GM23338 (cell line): Measurements from ENCODE around the gene CLDN15. TPM values are rescaled to one million over a fixed set of nuclear protein-coding genes. Genes with fewer than 3 reads are reported as not detected.

ENCODE experiments used
- ATAC-seq: fragments of 200-7000 bp; cut with Tn5 transposase; 3 replicates; pipeline ENCODE4 v1.9.1; 2020
- DNase-seq: peaks from one replicate; pipeline ENCODE4 v3.0.0-alpha.2; 2015; ENCODE audit warnings: low spot score
- H2AFZ ChIP-seq: fragments of 200-600 bp; sonication (generic); 2 replicates; pipeline ENCODE4 v1.8.0; 2016; ENCODE audit warnings: antibody characterized with exemption, mild to moderate bottlenecking, moderate library complexity
- H3F3A ChIP-seq: fragments of 200-600 bp; sonication (generic); replicated peaks from 2 replicates; pipeline ENCODE4 v1.8.0; 2017; ENCODE audit warnings: antibody characterized with exemption, mixed run types, low read depth
- H3K27ac ChIP-seq: fragments of 200-600 bp; sonication (generic); 2 replicates; pipeline ENCODE4 v1.6.1; 2016; ENCODE audit warnings: low read depth
- H3K27me3 ChIP-seq: fragments of 200-600 bp; sonication (generic); 2 replicates; pipeline ENCODE4 v1.8.0; 2016; ENCODE audit warnings: mild to moderate bottlenecking, mixed run types, moderate library complexity; ENCODE audit not compliant: insufficient read depth
- H3K36me3 ChIP-seq: fragments of 200-600 bp; sonication (generic); 2 replicates; pipeline ENCODE4 v1.8.0; 2016; ENCODE audit warnings: mild to moderate bottlenecking; ENCODE audit not compliant: insufficient read depth
- H3K4me1 ChIP-seq: fragments of 200-600 bp; sonication (generic); 2 replicates; pipeline ENCODE4 v1.8.0; 2016; ENCODE audit warnings: mild to moderate bottlenecking, moderate library complexity; ENCODE audit not compliant: insufficient read depth
- H3K4me2 ChIP-seq: fragments of 200-600 bp; sonication (generic); 2 replicates; pipeline ENCODE4 v1.7.1; 2017; ENCODE audit warnings: mixed run types
- H3K4me3 ChIP-seq: fragments of 200-600 bp; sonication (generic); 2 replicates; pipeline ENCODE4 v1.6.1; 2016; ENCODE audit warnings: mixed run types
- H3K79me2 ChIP-seq: fragments of 200-600 bp; sonication (generic); replicated peaks from 2 replicates; pipeline ENCODE4 v1.8.0; 2017; ENCODE audit warnings: mild to moderate bottlenecking; ENCODE audit not compliant: insufficient read depth
- H3K9me2 ChIP-seq: fragments of 200-600 bp; sonication (generic); 2 replicates; pipeline ENCODE4 v1.8.0; 2017; ENCODE audit not compliant: insufficient read depth
- H4K20me1 ChIP-seq: fragments of 200-600 bp; sonication (generic); replicated peaks from 2 replicates; pipeline ENCODE4 v1.8.0; 2017; ENCODE audit warnings: mild to moderate bottlenecking; ENCODE audit not compliant: insufficient read depth
- H3K27ac Mint-ChIP-seq: 2 replicates; pipeline ENCODE4 v1.8.0; 2020; ENCODE audit warnings: inconsistent platforms, mild to moderate bottlenecking, moderate library complexity, mixed read lengths
- H3K27me3 Mint-ChIP-seq: 3 replicates; pipeline ENCODE4 v1.8.0; 2022; ENCODE audit warnings: low read depth, mild to moderate bottlenecking, moderate library complexity, mixed read lengths, inconsistent platforms; ENCODE audit not compliant: insufficient read depth, poor library complexity
- H3K36me3 Mint-ChIP-seq: 3 replicates; pipeline ENCODE4 v1.8.0; 2021; ENCODE audit warnings: low read depth, mild to moderate bottlenecking, inconsistent platforms, moderate library complexity, mixed read lengths
- H3K4me1 Mint-ChIP-seq: 3 replicates; pipeline ENCODE4 v1.8.0; 2020; ENCODE audit warnings: mild to moderate bottlenecking, inconsistent platforms, mixed read lengths
- H3K4me3 Mint-ChIP-seq: 3 replicates; pipeline ENCODE4 v1.8.0; 2021; ENCODE audit warnings: moderate library complexity, mild to moderate bottlenecking, inconsistent platforms, mixed read lengths
- H3K9me3 Mint-ChIP-seq: 3 replicates; pipeline ENCODE4 v1.8.0; 2020; ENCODE audit warnings: moderate library complexity, mild to moderate bottlenecking, inconsistent platforms, mixed read lengths
- EZH2 ChIP-seq: fragments of 200-600 bp; sonication (generic); IDR thresholded peaks from one replicate; pipeline ENCODE4 v1.8.0; 2017; ENCODE audit warnings: antibody characterized with exemption, mild to moderate bottlenecking, low read depth; ENCODE audit not compliant: unreplicated experiment
- POLR2AphosphoS5 ChIP-seq: IDR thresholded peaks from 2 replicates; pipeline ENCODE4 v1.6.1; 2016; ENCODE audit warnings: antibody characterized with exemption, low read depth
- STAT1 ChIP-seq: IDR thresholded peaks from one replicate; pipeline ENCODE4 v1.6.1; 2016; ENCODE audit warnings: antibody characterized with exemption; ENCODE audit not compliant: unreplicated experiment
- ZNF462 ChIP-seq: fragments of 250-450 bp; sonication (Bioruptor Pico); IDR thresholded peaks from 2 replicates; pipeline ENCODE4 v1.5.0; 2020; ENCODE audit warnings: mild to moderate bottlenecking, moderate library complexity
- polyA plus RNA-seq: library from polyadenylated mRNA; unstranded; fragments of >200 nt; fragmentation: Nextera tagmentation; extraction: Ambion mirVana; gene quantifications from 2 replicates; pipeline ENCODE4 v1.2.1, GENCODE V29; 2016
- total RNA-seq: library from RNA; depleted of rRNA; stranded (reverse); fragments of >200 nt; shearing (Covaris generic); gene quantifications from 2 replicates; pipeline ENCODE4 v1.2.3, GENCODE V29; 2014
- TF ChIP-seq, protein P1 (sequence below): IDR thresholded peaks from 2 replicates; pipeline ENCODE4 v1.6.1; 2016; ENCODE audit warnings: antibody characterized with exemption

Gene CLDN15
- total and polyA plus RNA-seq, 2 experiments from 2014 or later = 3.6 to 4.1 TPM

GRCh38 chr7:101220295-101220694 is 17.3 kb downstream of the CLDN15 start (continued):
- no peak for TF ChIP-seq ZNF462 (CRISPR knock-in tag)
- TF ChIP-seq, protein P1, sequence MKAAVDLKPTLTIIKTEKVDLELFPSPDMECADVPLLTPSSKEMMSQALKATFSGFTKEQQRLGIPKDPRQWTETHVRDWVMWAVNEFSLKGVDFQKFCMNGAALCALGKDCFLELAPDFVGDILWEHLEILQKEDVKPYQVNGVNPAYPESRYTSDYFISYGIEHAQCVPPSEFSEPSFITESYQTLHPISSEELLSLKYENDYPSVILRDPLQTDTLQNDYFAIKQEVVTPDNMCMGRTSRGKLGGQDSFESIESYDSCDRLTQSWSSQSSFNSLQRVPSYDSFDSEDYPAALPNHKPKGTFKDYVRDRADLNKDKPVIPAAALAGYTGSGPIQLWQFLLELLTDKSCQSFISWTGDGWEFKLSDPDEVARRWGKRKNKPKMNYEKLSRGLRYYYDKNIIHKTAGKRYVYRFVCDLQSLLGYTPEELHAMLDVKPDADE = no peak

DNA sequence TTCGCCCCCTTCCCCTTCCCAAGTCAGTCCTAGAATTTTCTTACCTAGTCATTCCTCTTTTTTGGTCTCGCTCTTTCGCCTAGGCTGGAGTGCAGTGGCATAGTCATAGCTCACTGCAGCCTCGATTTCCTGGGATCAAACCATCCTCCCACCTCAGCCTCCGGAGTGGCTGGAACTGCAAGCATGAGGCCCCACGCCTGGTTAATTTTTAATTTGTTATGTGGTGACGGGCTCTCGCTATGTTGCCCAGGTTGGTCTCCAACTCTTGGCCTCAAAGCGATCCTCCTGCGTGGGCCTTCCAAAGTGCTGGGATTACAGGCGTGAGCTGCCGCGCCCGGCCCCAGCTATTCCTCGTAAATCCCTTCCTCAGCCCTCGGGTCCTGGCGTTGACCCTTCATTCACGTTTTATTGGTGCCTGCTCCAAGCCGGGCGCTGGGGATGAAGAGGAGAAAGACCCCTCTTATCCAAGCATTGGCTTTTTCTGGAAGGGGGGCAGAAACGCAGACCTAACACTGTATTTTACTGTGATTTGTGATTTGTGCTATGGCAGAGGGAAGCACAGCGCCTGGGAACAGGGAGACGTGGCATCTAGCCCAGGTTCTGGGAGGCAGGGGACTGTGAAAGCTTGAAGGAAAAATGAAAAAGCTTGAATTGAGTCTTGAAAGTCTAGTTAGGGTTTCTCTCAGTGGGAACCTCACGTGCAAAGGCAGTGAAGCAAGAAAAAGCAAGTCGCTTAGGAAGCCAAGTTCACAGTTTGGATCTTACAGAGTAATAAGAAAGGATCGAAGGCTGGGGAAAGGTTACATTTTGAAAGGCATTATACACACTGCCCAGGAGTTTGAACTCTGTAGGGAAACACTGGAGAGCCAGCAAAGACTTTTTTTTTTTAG is 19.1 kb downstream of the CLDN15 start:
- peaks cover 24% of the 10 kb centered on the region for H3K4me1 Mint-ChIP-seq
- H3K4me3 ChIP-seq = peak overlapping the region; percentile 64
- H3K4me2 ChIP-seq = peak overlapping the region; percentile 80
- H3K36me3 ChIP-seq = no peaks in the 10 kb centered on the region
- 0 out of 2 replicates have a peak overlapping the region, but pooled peaks have one; percentile 15 for H2AFZ ChIP-seq
- no peaks in the 10 kb centered on the region for H3K27me3 ChIP-seq
- H3K36me3 Mint-ChIP-seq = peaks cover 18% of the 10 kb centered on the region
- no peak for DNase-seq
- peaks cover 12% of the 10 kb centered on the region for H3K4me1 ChIP-seq
- peaks cover 16% of the 10 kb centered on the region for H3K27me3 Mint-ChIP-seq
- peak overlapping the region; percentile 97 for H3K4me3 Mint-ChIP-seq
- ATAC-seq = no peak
- no peak overlapping the region for H3K27ac ChIP-seq
- no peaks in the 10 kb centered on the region for H3K9me3 Mint-ChIP-seq
- no peaks in the 10 kb centered on the region for H3K9me2 ChIP-seq
- H4K20me1 ChIP-seq = 0 out of 2 replicates have a peak, but pooled peaks cover 4% of the 10 kb centered on the region
- 0 out of 2 replicates have a peak, but pooled peaks cover 3% of the 10 kb centered on the region for H3F3A ChIP-seq
- H3K27ac Mint-ChIP-seq = peak overlapping the region; percentile 90
- H3K79me2 ChIP-seq = peaks cover 32% of the 10 kb centered on the region
- TF ChIP-seq EZH2 = no peak
- TF ChIP-seq ZNF462 (CRISPR knock-in tag) = no peak
- TF ChIP-seq STAT1 = no peak
- no peak for TF ChIP-seq POLR2AphosphoS5
